H1 (cell line): ENCODE results near the gene SPEF1. TPM values are rescaled to one million over a fixed set of nuclear protein-coding genes. Genes with fewer than 3 reads are reported as not detected.

Source experiments
- CHD1 ChIP-seq: IDR thresholded peaks from 2 replicates; pipeline ENCODE4 v1.6.1; 2012; ENCODE audit warnings: low read depth, low read length, improper control_type of control experiment
- CHD7 ChIP-seq: fragments of 300-600 bp; sonication (generic); IDR thresholded peaks from 2 replicates; pipeline ENCODE4 v1.7.1; 2012; ENCODE audit warnings: low read length, moderate library complexity, mild to moderate bottlenecking, inconsistent platforms; ENCODE audit not compliant: insufficient replicate concordance
- CTCF ChIP-seq, 3 experiments: IDR thresholded peaks; 1 replicate in 2 of 3; 2 replicates in 1 of 3; pipeline versions ENCODE4 v1.5.1 to v1.6.1; 2011; ENCODE audit warnings: low read length in 3 of 3, mild to moderate bottlenecking in 3 of 3, inconsistent platforms in 2 of 3, low read depth in 1 of 3, moderate library complexity in 1 of 3; ENCODE audit not compliant: insufficient read depth in 1 of 3; ENCODE audit errors: control extremely low read depth in 1 of 3
- EGR1 ChIP-seq: IDR thresholded peaks from 2 replicates; pipeline ENCODE4 v1.6.1; 2011; ENCODE audit warnings: low read depth, low read length, borderline replicate concordance
- NRF1 ChIP-seq: IDR thresholded peaks from 2 replicates; pipeline ENCODE4 v1.6.1; 2011; ENCODE audit warnings: mild to moderate bottlenecking, low read depth, low read length, improper control_type of control experiment
- PHF8 ChIP-seq: fragments of 200-600 bp; sonication (generic); conservative IDR thresholded peaks from 2 replicates; pipeline ENCODE4 v1.7.1; 2012; ENCODE audit warnings: low read depth, mild to moderate bottlenecking, inconsistent platforms, low read length, moderate library complexity
- TAF1 ChIP-seq: IDR thresholded peaks from 2 replicates; pipeline ENCODE4 v1.6.1; 2011; ENCODE audit warnings: mild to moderate bottlenecking, low read depth, low read length
- YY1 ChIP-seq: IDR thresholded peaks from 2 replicates; pipeline ENCODE4 v1.6.1; 2011; ENCODE audit warnings: low read depth, mild to moderate bottlenecking, low read length
- polyA plus RNA-seq, 7 experiments: library from polyadenylated mRNA; depleted of rRNA in 3 of 7; stranded (reverse) in 5 of 7; unstranded in 2 of 7; fragments of >200 nt in 5 of 7; fragments of 200-250 nt in 2 of 7; gene quantifications; 1 replicate in 5 of 7; 2 replicates in 1 of 7; 4 replicates in 1 of 7; pipeline versions ENCODE4 v1.2.1 to v1.2.3, GENCODE V29; 2011 to 2013; ENCODE audit warnings: missing spikeins in 2 of 7, mixed read lengths in 2 of 7
- total RNA-seq: library from RNA; stranded (reverse); fragmentation: NEBNext Ultra II Directional; extraction: Animal tissue kit (Norgen Biotek cat#: 25700); gene quantifications from 2 replicates; pipeline ENCODE4 v1.2.1, GENCODE V29; 2021

SPEF1 gene
- total and polyA plus RNA-seq, 2 of the 8 experiments (the other 6 are each of a cell fraction or from before 2014, with no cell fraction given) = 0.51 to 0.71 TPM

- TF ChIP-seq CHD7 (no peak), PHF8 (no peak), TAF1 (no peak), CTCF (IDR thresholded peaks at IDR 0.05; ENCODE audit: control extremely low read depth in 1 of 3, insufficient read depth in 1 of 3, low read depth in 1 of 3, low read length in 3 of 3) (no peak), YY1 (no peak), NRF1 (no peak), EGR1 (no peak), CHD1 (no peak)
These were observed 39.9 kb upstream of the SPEF1 start (continued) for GRCh38 chr20:3820901-3821727.
